Measurements from ENCODE around the gene KRTAP12-3.

DNA sequence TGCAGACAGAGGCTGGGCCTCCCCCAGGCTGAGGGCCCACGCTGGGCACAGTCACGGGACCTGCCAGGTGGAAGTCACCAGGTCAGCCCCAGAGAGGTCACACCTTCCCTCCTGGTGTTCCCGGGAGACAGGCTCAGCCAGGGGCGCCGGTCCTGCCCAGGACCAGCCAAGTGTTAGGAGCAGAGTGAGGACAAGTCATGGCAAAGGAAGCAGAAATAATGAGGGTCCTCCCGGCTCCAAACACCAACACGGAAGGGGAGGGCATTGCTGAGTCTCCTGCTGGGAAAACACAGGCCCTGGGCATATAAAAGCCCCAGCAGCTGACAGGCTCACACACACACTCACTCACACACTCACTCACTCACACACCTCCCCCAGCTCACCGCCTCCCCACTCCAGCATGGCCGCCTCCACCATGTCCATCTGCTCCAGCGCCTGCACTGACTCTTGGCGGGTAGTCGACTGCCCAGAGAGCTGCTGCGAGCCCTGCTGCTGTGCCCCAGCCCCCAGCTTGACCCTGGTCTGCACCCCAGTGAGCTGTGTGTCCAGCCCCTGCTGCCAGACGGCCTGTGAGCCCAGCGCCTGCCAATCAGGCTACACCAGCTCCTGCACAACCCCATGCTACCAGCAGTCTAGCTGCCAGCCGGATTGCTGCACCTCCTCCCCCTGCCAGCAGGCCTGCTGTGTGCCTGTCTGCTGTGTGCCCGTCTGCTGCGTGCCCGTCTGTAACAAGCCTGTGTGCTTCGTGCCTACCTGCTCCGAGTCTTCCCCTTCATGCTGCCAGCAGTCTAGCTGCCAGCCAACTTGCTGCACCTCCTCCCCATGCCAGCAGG is 20.5 kb upstream of the KRTAP12-3 start, which contains the start of gene KRTAP10-10:
- no peak for TF ChIP-seq EZH2 (IDR thresholded peaks at IDR 0.05; ENCODE audit: borderline replicate concordance, low read length)
- TF ChIP-seq, protein P1, sequence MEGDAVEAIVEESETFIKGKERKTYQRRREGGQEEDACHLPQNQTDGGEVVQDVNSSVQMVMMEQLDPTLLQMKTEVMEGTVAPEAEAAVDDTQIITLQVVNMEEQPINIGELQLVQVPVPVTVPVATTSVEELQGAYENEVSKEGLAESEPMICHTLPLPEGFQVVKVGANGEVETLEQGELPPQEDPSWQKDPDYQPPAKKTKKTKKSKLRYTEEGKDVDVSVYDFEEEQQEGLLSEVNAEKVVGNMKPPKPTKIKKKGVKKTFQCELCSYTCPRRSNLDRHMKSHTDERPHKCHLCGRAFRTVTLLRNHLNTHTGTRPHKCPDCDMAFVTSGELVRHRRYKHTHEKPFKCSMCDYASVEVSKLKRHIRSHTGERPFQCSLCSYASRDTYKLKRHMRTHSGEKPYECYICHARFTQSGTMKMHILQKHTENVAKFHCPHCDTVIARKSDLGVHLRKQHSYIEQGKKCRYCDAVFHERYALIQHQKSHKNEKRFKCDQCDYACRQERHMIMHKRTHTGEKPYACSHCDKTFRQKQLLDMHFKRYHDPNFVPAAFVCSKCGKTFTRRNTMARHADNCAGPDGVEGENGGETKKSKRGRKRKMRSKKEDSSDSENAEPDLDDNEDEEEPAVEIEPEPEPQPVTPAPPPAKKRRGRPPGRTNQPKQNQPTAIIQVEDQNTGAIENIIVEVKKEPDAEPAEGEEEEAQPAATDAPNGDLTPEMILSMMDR (IDR thresholded peaks at IDR 0.05; ENCODE audit: low read length) = no peak
